ENCODE data around the gene STX18. TPM values are rescaled to one million over a fixed set of nuclear protein-coding genes. Genes with fewer than 3 reads are reported as not detected.
"Not testable (repeated sequence)": the region's sequence is repeated elsewhere in the genome, so short reads cannot be mapped to it uniquely, and the experiment has no call there.

Gene STX18
- polyA plus RNA-seq, 1 donor, result 81.5 TPM

DNA sequence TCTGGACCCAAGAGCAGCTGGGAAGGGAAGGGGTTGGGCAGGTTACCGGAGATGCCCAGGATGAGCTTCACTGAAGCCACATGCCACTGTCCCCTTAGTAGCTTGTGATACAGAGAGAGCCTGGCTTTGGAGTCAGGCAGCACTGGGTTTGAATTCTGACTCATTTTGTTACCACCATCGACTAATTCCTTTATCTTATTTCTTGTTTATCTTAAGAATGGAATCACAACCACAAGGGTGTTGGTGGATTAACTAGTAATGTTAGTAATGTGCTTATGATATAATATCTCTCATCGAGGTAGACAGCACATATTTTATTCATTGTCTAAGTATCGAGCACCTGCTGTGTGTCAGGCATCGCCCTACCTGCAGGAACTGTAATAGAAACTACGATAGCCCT, 17.7 kb upstream of the STX18 start:
- DNase-seq, result no peak

DNA sequence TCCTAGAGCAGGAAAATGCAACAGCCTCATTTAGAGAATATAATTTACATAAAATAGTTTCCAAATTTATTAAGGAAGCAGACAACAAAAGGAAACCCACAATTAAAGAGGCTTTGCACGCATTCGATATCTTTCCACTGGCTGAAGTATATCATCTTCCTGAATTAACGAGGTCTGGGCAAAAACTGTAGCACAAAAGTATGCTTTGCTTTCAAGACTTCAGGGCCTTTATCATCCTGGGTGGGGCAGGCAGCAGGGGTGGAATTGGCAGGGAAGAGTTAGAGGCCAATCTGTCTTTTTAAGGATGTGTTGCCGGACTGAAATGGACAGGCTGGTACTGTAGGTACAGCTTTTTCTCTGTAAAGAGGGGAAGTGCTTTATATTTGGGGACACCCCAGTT, 17.0 kb upstream of the STX18 start:
- no peak for DNase-seq

GRCh38 chr4:4555916-4556315, 14.1 kb upstream of the STX18 start:
- DNase-seq, result no peak

GRCh38 chr4:4554234-4554633, 12.4 kb upstream of the STX18 start:
- DNase-seq, result no peak

GRCh38 chr4:4552042-4552441, 10.2 kb upstream of the STX18 start:
- not testable (repeated sequence) for DNase-seq

- not testable (repeated sequence) for DNase-seq
Measured at GRCh38 chr4:4550161-4550560, 8.3 kb upstream of the STX18 start.

DNA sequence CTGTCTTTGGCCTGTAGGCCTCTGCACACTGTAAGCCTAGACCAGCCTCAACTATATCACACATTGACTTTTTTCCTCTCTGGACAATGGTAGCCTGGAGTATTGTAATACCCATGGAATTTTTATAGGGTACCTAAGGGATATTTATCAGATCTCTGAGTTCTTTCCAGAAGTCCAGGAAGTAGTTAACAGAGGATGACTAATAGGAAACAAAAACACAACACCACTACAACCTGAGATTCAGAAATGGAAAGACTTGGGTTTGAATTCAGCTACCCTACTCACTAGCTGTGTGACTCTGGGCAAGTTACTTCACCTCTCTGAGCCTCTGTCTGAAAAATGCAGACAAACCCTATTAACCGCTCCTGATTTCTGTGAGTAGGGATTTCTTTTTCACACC, 7.7 kb upstream of the STX18 start:
- no peak for DNase-seq

DNA sequence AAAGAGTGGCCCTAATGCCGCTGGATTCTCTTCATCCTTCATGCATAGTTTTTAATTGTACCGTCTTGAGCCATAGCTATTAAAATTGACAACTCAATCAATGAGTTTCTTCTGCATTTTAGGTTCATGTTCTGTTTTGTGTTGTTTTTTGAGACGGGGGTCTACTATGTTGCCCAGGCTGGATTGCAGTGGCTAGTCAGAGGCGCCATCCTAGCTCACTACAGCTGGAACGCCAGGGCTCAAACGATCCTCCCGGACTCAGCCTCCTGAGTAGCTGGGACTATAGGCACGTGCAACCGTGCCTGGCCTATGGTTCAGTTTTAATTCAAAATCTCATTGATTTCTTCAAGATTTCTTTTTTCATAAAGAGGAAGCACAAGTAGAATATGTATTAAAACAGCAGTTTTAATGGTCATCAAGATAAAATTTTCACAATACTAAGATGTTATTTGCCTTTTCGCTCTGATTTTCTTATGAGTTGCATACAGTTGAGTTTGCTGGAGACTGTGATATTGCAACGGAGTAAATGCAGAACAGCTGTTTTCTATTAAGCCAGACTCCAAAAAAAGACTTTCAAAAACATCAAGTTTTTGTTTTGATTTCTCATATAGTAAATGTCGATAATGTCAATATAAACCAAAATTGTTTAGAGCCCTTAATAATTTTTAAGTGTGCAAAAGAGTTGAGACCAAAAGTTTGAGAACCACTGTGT, 1.1 kb upstream of the STX18 start:
- DNase-seq, result no peak

GRCh38 chr4:4541040-4541631, 712 bp downstream of the STX18 start:
- no peak for DNase-seq

- no peak for DNase-seq
Measured at GRCh38 chr4:4539481-4539880, 2.4 kb downstream of the STX18 start.

GRCh38 chr4:4535590-4535989, 6.3 kb downstream of the STX18 start:
- DNase-seq, result no peak

DNA sequence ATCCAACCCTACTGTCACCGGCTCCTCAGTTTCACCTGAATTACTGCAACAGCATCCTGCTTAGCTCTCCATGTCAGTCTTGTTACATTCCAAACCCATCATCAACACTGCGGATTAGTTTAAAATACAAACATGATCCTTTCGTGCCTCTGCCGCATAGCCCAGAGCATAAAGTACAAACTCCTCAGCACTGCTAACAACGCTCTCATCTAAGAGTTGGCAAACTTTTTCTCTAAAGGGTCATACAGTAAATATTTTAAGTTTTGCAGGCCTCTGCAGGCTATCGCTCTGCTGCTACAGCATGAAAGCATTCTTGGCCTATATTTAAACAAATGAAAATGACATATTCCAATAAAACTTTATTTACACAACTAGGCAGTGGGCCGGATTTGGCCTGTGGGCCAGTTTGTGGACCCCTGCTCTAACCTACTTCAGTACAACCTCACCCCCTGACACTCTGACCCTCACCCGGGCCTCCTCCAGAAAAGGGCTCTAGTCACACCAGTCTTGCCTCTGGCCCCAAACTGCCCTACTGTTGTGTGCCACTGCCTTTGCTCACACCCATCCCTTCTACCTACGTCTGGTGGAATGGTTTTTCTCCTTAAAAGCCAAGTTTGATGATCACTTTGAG, 7.2 kb downstream of the STX18 start:
- DNase-seq, result no peak

GRCh38 chr4:4533461-4534169, 8.2 kb downstream of the STX18 start:
- DNase-seq, result no peak

DNA sequence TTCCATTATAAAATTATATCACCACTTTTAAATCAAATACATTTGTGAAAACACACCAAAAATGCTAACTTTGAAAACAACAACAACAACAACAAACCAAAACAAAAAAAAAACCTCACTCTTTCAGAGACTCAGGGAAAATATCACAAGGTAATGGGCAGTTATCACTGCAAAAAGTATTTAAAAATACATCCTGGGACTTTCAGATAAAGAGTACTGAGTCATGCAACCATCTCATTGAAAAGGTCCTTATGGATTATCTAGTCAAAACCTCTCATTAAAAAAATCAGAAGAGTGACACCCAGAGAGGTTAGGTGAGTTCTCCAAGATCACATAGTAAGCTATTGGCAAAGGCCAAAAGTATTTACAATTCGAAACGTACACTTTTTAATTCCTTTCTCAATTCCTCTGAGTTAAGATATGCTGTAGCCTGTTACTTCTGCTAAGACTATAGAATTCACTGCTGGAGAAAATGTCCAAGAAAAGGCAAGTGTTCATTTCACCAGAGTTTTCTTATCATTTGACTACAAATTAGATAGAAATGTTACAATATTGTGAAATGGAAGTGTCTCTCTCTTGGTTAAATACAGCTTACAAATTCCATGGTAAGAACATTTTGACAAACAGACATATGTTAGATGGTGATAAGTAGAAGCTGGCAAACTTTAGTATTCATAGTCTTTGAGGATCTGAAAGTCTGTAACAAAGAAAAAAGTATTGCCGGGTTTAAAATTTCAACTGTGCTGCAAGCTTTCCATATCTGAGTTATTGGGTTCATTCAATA, 9.3 kb downstream of the STX18 start:
- DNase-seq, result no peak

DNA sequence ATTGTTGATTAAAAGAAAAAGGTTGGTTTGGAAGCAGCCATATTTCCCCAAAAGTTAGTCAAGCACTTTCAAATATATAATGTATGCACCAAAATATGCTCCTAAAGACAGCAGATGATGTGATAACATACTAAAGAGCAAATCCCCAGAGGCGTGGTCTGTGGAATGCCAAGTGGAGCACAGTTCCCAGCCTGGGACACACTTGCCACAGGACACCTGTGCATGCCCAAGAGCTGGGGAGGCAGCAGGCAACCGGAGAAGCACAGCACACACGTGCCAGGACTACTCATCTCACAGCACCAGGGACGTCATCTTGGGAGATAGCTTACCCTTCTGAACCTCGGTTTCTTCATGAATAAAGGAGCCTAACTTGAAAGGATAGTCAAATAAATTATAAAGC, 12.5 kb downstream of the STX18 start:
- no peak for DNase-seq

GRCh38 chr4:4526401-4526800, 15.4 kb downstream of the STX18 start:
- DNase-seq, result no peak

- no peak for DNase-seq
Measured at GRCh38 chr4:4524364-4524763, 17.5 kb downstream of the STX18 start.

DNA sequence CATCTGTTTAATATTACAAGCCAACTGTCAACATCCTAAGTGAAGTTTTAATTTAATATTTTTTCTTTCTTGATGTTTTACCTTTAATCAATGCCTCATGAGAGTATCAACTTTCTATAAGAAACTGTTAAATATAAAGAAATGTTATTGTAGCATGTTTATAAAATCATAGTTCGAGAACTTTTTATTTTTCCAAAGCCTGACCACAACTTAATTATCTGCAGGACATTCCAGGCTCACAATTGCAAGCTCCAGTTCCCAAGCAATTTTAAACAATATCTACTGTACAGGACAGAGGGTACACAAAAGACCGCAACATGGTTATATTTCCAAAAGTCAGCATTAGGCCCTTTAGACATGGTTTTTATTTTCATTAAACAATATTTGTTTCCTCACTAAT, 20.1 kb downstream of the STX18 start:
- no peak for DNase-seq

DNA sequence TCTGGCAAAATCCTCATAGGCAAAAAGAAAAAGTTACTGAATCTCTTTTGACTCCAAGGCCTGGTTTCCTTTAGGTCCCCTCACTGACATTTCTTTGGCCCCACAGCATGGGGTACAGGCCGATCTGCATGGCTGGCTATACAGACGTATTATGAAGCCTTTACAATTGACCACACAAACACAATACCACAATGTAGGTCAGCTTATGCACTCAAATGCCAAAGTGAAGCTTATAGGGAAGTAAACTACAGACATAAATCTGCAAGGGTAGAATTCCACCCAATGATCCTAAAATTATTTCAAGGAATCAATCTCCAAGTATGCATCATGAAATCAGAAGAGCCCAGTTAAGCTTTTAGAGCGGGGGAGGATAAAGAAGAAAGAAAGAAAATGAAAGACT, 20.7 kb downstream of the STX18 start:
- no peak for DNase-seq

- DNase-seq, result no peak
Measured at GRCh38 chr4:4519297-4519894, 22.5 kb downstream of the STX18 start.

- no peak for DNase-seq
Measured at GRCh38 chr4:4518747-4519146, 23.1 kb downstream of the STX18 start.

DNA sequence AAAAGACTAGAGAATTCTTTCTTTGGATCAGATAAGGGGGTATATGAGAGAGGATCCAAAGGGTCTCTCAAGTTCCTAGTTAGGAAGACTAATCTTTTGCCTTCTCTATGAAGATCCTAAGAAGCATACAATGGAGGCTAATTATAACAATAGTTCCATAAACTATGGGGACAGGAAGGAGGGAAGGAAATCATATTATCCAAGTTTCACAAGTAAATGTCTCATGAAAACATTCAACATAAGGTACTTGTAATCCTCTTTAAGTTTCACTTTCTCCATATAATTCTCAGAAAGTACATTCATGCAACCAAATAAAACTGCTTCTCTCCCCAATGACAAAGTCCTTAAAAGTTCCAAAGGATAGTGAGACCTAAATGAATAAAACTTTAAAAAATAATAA, 27.1 kb downstream of the STX18 start:
- no peak for DNase-seq
